GM10248 (cell line): ENCODE measurements around the gene NUPR1.

Source experiments
- CTCF ChIA-PET: fragments of 300-600 bp; sonication (Branson Sonifier 250); formaldehyde crosslinking; extraction: SDS; loops from one replicate; lab custom pipeline; 2021; ENCODE audit warnings: antibody characterized with exemption; lab: Yijun Ruan, JAX
- POLR2A ChIA-PET: fragments of 350-650 bp; sonication (Branson Sonifier 250); formaldehyde crosslinking; extraction: SDS; loops from one replicate; lab custom pipeline; 2020; ENCODE audit warnings: antibody characterized with exemption; lab: Yijun Ruan, JAX
- DNase-seq: peaks from one replicate; pipeline ENCODE4 v3.0.0; 2012; ENCODE audit errors: extremely low spot score
- TF ChIP-seq, protein P1 (sequence below): IDR thresholded peaks from 2 replicates; pipeline ENCODE4 v1.5.1; 2012; ENCODE audit warnings: mild to moderate bottlenecking, low read depth; ENCODE audit errors: extremely low read depth, missing control alignments, control extremely low read depth

NUPR1 gene

DNA sequence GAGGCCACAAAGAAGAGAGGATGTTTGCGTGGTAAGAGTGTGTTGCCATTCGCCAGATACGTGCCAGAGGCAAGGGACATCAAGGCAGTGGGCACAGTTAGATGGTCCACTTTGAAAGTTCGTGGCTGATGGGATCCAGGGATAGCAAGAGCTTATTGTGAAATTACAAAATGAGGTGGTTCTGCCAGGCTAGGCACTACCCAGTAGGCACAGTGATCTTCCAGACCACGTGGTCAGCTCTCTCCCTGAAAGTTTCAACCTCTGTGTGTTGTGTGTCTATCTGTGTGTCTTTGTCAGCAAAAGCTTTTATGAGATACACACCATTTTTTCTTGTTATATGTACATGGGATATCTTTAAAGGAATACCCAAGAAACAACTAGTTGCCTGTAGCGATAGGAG, 24.4 kb upstream of the NUPR1 start:
- POLR2A ChIA-PET: no interaction called here
- CTCF ChIA-PET: no interaction called here
- TF ChIP-seq, protein P1, sequence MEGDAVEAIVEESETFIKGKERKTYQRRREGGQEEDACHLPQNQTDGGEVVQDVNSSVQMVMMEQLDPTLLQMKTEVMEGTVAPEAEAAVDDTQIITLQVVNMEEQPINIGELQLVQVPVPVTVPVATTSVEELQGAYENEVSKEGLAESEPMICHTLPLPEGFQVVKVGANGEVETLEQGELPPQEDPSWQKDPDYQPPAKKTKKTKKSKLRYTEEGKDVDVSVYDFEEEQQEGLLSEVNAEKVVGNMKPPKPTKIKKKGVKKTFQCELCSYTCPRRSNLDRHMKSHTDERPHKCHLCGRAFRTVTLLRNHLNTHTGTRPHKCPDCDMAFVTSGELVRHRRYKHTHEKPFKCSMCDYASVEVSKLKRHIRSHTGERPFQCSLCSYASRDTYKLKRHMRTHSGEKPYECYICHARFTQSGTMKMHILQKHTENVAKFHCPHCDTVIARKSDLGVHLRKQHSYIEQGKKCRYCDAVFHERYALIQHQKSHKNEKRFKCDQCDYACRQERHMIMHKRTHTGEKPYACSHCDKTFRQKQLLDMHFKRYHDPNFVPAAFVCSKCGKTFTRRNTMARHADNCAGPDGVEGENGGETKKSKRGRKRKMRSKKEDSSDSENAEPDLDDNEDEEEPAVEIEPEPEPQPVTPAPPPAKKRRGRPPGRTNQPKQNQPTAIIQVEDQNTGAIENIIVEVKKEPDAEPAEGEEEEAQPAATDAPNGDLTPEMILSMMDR: no peak
- DNase-seq: no peak

DNA sequence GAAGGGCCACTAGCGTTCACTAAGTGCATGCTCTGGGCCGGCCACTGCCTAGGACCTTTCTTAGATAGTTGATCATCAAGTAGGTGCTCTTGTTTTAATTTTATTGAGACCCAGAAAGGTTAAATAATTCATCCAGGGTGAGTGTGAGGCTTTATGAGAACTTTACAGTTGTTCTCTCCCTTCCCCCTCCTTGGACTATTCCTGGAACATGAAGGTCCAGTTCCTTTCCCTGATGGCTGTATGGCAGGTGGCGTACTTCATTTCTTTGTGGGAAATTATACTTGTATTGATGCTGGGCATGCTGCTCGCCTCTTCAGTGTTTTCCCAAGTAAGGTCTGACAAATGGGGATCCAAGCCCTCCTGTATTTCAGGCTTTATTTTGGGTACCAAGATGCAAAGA, 23.4 kb upstream of the NUPR1 start:
- ChIA-PET CTCF (no interaction called here), POLR2A (no interaction called here)

DNA sequence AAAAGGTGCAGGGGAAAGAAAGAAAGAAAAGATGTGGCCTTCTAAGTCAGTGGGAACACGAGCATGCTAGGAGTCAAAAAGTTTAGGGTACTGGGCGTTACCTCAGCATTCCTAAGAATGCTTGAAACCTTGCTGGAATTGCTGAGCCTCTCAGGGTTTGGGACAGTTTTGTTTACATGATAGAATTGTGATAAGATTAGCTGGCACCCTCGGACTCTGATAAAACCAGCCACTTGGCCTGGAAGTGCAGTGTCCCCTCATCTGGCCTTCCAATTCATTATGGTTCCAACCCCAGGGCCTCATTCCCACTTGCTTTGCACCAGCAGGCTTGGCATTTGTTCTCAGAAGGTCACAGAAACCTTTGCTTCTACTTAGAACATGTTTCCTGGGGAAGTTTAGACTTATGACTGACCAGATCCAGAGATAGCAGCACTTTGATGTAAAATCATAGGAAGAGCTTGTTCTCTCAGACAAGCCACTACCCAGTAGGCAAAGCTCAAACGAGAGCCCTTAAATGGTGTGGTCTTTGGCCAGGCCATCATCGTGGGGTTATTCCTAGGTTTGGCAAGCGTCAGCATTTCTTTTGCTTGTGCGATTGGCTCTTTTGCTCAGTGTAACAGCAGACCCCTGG, 22.9 kb upstream of the NUPR1 start:
- POLR2A ChIA-PET: no interaction called here
- CTCF ChIA-PET: no interaction called here

More for the DNA sequence above, 23.4 kb upstream of the NUPR1 start:
- TF ChIP-seq, protein P1: no peak
- no peak for DNase-seq

DNA sequence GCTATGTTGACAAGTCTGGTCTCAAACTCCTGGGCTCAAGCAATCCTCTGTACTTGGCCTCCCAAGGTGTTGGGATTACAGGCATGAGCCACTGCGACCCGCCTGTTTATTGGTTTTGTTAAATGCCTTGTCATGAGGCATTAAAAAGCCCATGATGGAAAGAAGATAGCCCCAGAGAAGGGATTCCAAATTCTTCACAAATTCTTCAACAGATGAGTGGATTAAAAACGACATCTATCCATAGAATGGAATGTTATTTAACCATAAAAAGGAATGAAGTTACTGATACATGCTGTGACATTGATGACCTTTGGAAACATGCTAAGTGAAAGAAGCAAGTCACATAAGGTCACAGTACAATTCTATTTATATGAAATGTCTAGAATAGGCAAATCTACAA, 19.7 kb upstream of the NUPR1 start:
- ChIA-PET CTCF (no interaction called here), POLR2A (no interaction called here)
- TF ChIP-seq, protein P1: no peak
- no peak for DNase-seq

More for the DNA sequence above, 22.9 kb upstream of the NUPR1 start:
- TF ChIP-seq, protein P1: no peak
- DNase-seq: no peak

DNA sequence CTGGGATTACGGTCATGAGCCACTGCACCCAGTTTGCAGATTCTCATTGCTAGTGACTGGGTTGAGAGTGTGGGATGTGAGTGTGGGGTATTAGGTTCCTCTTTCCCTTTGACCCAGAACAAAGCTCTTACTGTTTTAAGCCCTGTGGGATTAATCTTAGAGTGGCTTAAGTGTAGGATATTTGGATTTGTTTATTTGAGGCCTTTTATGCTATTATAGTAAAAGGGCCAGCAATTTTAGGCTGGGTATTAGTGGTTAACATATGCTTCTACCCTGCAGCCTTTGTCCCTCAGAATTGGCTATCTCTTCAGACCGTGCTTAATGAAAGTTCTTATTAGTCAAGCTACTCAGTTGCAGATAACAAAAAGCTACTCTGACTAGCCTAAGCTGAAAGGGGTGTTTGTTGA, 18.1 kb upstream of the NUPR1 start:
- ChIA-PET CTCF (interaction anchor here (1.2 to 1.7 kb wide), 3 partner anchors 12 to 60 kb away, joined by 3 to 5 read pairs (median 4); no protein-coding TSS in a partner anchor), POLR2A (no interaction called here)
- TF ChIP-seq, protein P1: no peak
- no peak for DNase-seq

DNA sequence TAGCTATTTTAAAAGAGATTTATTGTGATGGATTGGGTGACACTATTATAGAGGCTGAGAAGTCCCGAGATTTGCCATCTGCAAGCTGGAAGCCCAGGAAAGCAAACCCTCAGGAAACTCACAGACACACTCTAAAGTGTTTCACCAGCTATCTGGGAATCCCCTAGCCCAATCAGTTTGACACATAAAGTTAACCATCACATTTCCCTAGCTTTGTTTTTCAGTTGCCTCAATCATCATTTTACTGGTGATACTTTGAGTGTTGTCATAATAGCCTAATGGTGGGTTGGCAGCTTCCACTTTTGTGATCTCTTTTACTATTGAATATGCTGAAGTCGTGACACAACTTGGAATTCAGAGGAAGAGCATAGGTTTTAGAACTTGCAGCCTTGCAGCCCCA, 16.8 kb upstream of the NUPR1 start:
- TF ChIP-seq, protein P1: no peak
- DNase-seq: no peak
- ChIA-PET CTCF (interaction anchor here (0.8 to 2.5 kb wide), 5 partner anchors 13 to 277 kb away, joined by 3 to 7 read pairs (median 4); partner anchors contain the start of gene CLN3), POLR2A (no interaction called here)
